ENCODE results near the gene STEEP1. TPM values are rescaled to one million over a fixed set of nuclear protein-coding genes. Genes with fewer than 3 reads are reported as not detected.
"Not testable (repeated sequence)": the region's sequence is repeated elsewhere in the genome, so short reads cannot be mapped to it uniquely, and the experiment has no call there.

STEEP1 gene
- total RNA-seq, 1 experiment from 2014 or later = 53.3 TPM

DNA sequence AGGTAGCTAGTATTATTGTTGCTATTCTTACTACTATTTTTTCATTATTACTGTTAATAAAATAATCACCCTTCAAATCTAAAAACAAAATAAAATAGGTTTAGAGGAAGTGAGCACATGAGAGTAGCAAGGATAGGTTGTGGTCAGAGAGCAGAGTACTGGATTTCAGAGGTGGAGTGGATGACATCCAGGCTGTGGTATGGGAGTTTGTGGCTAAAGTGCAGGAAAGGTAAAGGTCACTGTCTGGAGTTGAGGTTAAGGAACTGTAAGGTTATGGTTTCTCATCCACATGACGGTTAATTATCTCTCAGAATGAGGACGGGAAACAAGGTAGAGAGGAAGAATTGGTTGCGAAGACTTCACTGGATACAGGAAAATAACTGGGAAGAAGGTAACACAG lies 27.7 kb downstream of the STEEP1 start:
- DNase-seq (ENCODE audit: extremely low read depth, low read depth) = no peak

DNA sequence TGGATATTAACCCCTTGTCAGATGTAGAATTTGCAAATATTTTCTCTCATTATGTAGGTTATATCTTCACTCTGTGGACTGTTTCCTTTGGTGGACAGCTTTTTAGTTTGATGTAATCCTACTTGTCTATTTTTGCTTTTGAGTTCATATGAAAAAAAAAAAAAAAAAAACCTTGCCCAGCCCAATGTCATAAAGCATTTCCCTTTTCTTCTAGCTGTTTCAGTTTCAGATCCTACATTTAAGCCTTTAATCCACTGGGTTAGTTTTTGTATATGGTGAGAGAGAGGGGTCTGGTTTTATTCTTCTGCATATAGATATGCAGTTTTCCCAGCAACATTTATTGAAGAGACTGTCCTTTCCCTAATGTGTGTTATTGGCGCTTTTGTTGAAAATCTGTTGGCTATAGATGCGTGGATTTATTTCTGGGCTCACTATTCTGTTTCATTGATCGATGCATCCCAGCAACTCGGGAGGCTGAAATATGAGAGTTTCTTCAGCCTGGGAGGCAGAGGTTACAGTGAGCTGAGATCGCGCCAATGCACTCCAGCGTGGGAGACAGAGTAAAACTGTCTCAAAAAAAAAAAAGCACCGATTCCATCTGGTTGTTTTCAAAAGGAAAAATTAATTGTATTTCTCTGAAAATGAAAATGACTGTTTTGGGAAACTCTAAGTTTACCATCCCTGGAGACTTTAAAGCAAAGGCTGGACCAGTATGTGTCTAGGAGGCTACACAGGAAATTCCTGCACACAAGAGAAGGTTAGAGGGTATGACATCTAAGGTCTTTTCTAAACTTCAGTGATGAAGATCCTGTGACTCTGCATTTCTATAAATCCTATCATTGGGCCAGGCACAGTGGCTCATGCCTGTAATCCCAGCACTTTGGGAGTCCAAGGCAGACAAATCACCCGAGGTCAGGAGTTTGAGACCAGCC lies 35.6 kb downstream of the STEEP1 start:
- no peak for DNase-seq (ENCODE audit: extremely low read depth, low read depth)

DNA sequence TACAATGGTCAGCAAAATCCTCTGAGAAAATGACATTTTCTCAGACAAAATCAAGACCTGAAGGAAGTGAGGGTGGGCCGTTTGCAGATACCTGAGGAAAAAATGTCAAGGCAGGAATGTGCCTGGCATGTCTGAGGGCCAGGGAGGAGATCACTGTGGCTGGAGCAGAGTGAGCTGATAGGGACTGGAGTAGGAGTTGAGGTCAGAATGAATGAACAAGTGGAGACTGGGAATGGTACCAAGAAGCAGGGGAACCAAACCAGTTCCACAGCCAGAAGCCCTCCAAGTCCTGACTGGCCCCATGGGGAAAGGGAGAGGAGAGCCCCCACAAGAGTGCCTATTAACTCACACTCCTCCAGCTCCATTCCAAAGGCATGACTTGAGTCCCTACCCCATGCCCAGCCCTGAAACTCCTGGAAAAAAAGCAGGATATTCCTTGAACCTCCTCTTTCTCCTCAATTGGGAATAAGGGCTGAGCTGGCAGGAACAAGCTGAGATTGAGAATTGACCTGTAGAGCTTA lies 41.5 kb downstream of the STEEP1 start:
- no peak for DNase-seq (ENCODE audit: extremely low read depth, low read depth)

DNA sequence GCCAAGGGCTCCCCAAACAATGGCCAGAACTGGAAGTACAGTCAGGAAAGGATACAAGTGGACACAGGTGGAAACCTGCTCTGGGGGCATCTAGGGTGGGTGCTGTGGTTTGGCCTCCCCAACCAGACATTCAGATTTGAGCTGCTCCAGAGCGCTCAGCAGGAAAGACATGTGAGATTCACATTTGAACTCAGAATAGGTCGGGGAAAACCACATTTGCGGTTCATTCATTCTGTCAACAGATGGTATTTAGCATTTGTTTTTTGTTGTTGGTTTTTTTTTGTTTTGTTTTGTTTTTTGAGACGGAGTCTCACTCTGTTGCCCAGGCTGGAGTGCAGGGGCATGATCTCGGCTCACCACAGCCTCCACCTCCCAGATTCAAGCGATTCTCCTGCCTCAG lies 44.0 kb downstream of the STEEP1 start:
- DNase-seq (ENCODE audit: extremely low read depth, low read depth) = no peak

DNA sequence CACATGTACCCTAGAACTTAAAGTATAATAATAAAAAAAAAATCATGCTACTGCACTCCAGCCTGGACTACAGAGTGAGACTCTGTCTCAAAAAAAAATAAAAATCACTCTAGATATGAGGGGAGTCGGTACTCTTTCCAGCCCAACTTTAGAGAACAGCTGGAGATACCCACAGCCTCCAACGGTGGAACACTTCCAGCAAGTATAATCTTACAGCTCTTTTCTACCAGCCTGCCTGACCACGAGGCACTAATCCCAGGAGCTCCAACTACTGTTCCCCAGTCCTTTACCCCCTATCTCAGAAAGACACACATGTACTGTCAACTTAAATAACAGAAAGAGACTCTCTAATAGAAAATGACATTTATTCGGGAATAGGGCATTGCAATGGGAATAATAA lies 46.8 kb downstream of the STEEP1 start:
- DNase-seq (ENCODE audit: extremely low read depth, low read depth) = no peak

DNA sequence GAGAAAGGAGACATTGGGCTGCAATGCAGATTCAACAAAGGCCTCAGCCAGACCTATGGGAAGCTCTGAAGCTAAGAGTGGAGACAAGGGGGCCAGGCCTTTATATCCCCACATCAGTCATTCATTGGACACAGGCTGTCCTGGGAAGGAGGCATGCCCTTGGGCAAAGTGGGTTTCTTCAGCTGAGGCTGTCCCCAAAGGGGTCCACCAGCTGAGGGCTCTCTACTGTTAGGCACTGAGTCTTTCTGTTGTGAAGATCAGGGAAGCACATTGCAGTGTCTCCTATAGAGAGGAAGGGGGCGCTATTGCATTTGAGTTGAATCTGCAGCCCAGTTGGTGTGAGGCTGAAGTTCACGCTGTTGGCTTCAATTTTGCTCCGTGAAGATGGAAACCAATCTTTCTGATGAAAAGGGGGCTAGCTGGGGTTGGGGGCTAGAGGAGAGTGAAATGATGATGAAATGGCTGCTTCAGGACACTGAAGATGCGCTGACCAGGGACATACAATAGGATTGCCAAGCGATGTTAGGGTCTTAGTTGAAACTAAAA lies 49.0 kb downstream of the STEEP1 start:
- peak; percentile 64 for DNase-seq (ENCODE audit: extremely low read depth, low read depth)

DNA sequence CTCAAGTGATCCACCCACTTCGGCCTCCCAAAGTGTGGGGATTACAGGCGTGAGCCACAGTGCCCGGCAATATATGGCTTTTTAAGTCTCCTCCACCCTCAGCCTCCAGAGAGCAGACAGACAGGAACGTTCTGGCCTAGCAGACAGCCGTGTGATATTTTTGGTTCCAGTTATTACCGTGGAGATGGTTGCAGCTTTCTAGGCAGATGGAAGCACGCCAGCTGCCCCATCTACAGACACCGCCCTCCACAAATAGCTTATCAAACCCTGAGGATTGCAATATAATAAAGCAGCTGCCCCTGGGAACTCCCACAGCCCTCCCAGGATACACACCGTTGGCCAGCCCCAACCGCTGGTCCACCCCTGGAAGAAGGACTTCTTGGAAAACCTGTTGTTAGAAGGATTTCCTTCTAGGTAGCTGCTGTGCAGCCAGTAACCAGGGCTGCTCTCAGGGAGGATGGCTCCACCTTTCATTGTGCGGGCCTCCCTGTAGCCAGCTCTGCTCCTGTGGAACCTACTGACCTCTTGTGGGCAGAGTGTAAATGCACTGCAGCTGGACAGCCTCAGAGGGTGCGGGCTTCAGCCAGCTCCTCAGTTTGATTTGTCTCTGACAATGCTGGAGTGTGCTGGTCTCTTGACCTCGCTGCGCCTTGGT lies 52.9 kb downstream of the STEEP1 start:
- peak; percentile 78 for DNase-seq (ENCODE audit: extremely low read depth, low read depth)

DNA sequence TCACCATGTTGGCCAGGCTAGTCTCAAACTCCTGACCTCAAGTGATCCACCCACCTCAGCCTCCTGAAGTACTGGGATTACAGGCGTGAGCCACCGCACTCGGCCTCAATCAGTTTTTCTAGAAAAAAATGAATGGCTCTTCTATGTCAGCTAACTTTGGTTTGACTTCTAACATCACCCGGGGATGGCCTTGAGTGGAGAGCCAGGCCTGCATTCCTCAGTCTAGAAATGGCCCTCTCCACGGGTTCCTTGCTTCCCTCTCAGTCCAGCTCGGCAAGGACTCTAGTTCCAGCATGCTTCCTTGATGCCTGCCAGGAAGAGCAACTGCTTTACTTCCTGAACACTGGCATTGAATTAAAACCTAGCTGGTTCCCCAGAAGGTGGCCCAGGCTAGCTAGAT lies 58.0 kb downstream of the STEEP1 start:
- no peak for DNase-seq (ENCODE audit: extremely low read depth, low read depth)

DNA sequence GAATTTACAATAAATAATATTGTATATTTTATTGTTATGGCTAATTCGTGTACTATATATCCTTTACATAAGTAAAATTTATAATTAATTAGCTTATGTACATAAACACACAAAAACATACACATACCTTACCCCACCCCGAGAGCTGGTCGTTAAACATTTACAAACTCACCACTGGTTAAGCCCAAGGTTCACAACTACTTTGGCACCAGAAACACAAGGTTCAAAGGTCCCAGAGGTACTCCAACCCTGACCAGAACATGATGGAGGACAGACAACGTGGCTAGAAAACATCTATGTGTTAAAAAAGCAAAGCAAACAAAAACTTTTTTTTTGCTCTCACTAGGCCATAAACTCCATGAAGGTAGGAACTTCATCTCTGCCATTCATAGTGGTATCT lies 59.3 kb downstream of the STEEP1 start:
- no peak for DNase-seq (ENCODE audit: extremely low read depth, low read depth)

DNA sequence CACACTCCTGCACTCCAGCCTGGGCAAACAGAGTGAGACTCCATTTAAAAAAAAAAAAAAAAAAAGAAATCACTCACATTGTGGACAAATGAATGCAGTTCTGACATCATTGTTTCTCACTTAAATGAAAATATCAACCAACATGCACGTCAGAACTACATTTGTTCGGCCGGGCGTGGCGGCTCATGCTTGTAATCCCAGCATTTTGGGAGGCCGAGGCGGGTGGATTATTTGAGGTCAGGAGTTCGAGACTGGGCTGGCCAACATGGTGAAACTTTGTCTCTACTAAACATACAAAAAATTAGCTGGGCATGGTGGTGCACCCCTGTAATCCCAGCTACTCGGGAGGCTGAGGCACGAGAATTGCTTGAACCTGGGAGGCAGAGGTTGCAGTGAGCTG lies 60.1 kb downstream of the STEEP1 start:
- DNase-seq (ENCODE audit: extremely low read depth, low read depth) = not testable (repeated sequence)

DNA sequence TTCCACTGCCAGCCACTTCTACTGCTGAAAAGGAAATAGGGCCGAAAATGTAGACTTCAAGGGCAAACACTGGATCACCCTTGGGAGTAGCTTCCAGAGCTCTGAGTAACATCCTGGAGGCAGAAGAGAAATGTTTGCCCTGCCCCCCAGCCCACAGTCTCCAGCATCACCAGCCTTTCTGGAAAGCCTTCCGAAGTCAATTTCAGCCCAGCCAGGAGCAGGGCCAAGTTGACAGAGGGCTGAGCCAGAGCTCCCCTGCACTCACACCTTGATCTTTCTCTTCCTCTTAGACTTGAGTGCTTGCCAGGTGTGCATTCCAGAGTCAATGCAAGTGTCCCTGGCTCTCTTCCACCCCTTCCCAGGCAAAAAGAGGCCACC lies 61.7 kb downstream of the STEEP1 start:
- no peak for DNase-seq (ENCODE audit: extremely low read depth, low read depth)

DNA sequence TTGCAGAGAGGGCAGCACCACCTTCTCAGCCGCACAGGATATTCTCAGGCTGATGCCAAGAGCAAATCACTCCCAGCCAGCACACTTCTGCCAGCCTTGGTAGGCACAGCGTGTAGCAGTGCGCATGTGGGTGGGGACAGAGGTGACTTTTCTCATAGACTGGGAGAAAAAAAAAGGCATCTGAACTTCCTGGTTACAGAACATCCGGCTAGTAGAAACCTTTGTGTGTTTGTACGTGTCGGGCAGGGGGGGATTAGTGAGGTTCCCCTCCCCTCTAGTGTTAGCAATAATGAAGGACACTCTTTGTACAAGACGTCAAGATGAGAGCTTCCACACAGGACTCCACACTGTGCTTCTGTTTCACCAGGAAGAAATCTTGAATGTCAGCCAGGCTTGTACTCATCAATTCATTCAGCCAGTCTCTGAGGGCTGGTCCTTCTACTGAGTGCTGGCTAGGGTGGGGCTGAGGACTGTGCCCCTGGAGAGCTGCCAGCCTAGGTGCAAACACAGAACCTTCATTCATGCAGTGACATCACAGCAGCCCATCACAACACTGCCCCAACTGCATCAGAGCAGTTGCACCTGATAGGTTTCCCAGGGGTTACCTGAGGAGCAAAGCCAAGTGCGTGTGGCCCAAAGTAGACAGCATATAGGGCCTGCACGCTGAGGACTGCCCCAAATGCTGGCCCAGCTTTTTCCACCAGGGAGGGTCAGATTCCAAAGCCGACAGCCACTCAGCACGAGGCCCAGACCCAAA lies 62.3 kb downstream of the STEEP1 start:
- DNase-seq (ENCODE audit: extremely low read depth, low read depth) = no peak

DNA sequence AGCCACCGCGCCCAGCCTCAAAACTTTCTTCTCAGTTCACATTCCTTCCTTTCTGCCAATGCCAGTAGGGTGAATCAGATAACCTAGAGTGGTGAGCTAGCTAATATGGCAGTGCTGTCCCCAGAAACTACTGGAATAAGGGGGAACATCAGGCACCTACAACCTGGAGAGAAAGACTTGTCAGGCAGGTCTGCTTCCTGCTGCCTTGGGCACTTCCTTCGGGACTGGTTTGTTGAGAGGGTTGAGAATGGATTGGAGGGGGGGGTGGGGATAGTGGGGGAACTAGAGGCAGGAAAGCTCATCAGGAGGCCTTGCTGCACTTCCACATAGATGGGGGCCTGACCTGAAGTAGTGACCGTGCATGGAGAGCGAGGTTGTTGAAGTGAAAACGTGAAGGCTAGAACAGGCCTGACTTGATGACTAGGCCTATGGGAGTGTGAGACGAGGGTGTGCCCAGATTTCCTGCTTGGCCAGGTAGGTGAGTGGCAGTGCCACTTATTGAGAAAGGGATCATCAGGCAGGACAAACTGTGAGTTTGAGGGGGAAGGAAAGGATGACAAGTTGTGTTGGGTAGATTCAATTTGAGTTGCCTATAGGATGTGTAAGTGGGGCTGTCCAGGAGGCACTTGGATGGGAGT lies 63.6 kb downstream of the STEEP1 start:
- no peak for DNase-seq (ENCODE audit: extremely low read depth, low read depth)

DNA sequence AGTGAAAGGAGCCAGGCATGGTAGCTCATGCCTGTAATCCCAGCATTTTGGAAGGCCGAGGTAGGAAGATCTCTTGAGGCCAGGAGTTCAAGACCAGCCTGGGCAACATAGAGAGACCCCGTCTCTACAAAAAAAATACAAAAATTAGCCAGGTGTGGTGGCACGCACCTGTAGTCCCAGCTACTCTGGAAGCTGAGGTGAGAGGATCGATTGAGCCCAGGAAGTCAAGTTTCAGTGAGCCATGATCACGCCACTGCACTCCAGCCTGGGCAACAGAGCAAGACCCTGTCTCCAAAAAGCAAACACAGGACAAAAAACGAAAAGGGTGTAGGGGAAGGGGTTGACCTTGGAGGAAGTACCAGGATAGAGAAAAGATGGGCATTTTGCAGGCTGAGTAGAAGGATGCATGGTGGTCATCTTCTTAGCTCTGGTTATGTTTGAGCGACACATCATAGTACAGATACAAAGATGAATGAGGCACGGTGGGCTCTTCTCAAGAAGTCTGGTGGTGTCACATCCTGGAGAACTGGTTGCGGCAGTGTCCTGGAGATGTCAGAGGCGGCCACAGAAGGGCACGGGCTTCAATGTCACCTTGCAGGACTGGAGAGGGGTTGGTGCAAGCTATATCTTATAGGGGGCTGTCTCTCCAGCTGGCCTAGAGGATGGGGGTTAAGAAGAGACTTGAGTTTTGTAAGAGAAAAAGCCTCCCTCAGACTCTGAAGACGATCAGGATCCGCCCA lies 65.0 kb downstream of the STEEP1 start:
- DNase-seq (ENCODE audit: extremely low read depth, low read depth) = no peak

DNA sequence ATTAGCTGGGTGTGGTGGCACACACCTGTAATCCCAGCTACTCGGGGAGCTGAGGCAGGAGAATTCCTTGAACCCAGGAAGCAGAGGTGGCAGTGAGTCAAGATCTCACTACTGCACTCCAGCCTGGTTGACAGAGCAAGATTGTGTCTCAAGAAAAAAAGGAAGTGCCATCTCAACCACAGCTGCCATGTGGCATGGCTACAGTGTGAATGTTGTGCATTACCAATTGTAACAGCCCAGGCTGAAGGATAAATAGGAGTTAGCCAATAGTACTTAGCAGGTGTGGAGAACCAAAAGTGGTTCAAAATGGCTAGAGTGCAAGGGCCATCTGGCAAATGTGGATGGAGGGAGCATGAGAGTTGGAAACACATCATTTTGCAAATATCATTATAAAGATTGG lies 68.0 kb downstream of the STEEP1 start:
- DNase-seq (ENCODE audit: extremely low read depth, low read depth) = no peak

DNA sequence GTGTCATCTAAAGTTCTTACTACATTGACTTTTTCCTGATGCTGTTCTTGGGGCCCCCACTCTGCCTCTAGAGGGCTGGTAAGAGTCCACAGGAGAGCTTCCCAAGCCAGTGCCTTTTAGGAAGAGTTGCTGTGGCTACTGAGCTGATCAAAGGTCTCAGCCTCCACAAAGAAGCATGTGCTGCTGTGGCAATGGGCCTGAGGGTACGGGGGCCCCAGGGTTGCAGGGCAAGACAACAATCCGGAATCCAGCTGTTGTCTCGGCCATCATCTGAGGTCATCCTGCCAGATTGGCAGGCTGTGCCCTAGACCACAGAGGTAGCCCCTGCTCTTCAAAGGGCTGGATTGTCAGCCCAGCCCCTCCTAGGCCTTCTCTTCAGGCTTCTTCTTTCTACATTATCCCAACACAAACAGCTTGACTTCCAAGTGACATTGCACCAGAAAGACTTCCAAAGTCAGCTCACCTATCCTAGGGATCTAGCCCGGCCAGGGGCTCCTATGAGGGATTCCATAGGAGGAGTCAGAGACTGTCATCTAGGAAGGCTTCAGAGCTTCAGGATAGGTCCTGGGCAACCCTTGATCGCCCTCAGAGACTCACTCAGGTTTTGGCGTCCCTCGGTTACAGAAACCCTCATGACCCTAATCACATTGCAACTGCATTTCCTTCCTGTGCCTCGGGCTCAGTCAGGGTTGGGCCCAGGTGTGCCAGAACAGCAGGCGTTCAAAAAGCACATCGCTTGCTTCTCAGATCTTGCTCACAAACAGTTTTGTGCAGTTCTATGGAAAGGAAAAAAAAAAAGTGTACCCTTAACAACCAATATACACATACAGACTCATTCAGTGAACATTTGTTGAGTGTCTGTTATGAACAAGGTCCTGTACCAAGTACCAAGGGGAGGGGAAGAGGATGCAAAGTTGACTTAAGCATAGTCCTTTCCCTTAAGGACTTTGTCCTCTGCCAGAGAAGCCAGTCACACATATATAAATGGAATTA lies 69.2 kb downstream of the STEEP1 start:
- DNase-seq (ENCODE audit: extremely low read depth, low read depth) = no peak

DNA sequence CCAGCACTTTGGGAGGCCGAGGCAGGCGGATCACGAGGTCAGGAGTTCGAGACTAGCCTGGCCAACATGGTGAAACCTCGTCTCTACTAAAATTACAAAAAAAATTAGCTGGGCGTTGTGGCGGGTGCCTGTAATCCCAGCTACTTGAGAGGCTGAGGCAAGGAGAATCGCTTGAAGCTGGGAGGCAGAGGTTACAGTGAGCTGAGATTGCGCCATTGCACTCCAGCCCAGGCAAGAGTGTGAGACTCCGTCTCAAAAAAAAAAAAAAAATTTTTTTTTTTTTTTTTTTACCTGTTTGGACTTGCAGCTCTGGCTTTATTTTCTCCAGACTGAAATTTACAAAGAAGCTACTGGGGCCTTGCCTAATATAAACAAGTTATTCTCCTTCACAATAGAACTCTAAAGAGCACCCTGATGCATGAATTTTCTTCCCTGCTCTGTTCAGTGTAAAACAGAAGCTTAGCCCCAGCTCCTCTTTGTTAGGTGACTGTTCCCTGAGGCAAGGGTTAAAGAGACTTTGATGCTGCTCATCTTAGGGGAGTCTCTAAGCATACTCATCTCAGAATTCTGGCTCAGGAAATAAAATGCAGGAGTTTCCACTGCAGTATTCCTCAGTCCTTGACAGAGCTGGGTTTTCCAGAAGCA lies 71.2 kb downstream of the STEEP1 start:
- DNase-seq (ENCODE audit: extremely low read depth, low read depth) = not testable (repeated sequence)

DNA sequence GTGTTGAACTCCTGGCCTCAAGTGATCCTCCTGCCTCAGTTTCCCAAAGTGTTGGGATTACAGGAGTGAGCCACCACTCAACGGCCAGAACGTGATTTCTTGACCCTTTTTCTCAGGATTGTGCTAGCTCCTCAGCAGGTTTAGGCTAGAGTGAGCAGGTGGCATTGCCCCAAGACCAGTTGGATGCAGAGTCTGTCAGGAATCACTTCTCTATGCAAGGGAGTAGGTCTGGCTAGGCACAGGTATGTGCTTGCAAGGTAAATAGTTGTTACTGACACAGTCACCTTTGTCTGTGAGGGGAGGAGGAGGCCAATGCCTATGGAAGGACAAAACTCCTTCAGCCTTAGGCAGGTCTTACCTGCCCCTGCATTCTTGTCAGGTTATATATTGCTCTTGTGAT lies 72.7 kb downstream of the STEEP1 start:
- DNase-seq (ENCODE audit: extremely low read depth, low read depth) = no peak

All from NCI-H460 (cell line).